Activated naive CD4-positive, alpha-beta T cell treated with anti-CD3 and anti-CD28 coated beads, Interleukin-2, amount 50 U/mL, for 72 hours (primary cell): ENCODE results near the gene TMPRSS7. TPM values are rescaled to one million over a fixed set of nuclear protein-coding genes. Genes with fewer than 3 reads are reported as not detected.
A peak's percentile ranks its signal among the peaks of the same experiment; 100 is the strongest.

ENCODE experiments used
- ATAC-seq, 2 donors: fragments of 150-1000 bp; cut with Tn5 transposase; 2 replicates each; pipeline ENCODE4 v1.10.0; 2021; ENCODE audit warnings: mild to moderate bottlenecking in 2 of 2, moderate library complexity in 2 of 2
- DNase-seq, 2 donors: peaks; one replicate each; pipeline ENCODE4 v3.0.0; 2021 to 2022; ENCODE audit warnings: low spot score in 2 of 2
- H3K27ac Mint-ChIP-seq, 2 donors: one replicate each; pipeline ENCODE4 v1.8.0; 2022; ENCODE audit warnings: mild to moderate bottlenecking in 2 of 2, mixed read lengths in 2 of 2
- H3K36me3 Mint-ChIP-seq, 2 donors: one replicate each; pipeline ENCODE4 v1.8.0; 2022; ENCODE audit warnings: mixed read lengths in 2 of 2
- H3K9me3 Mint-ChIP-seq, 2 donors: one replicate each; pipeline ENCODE4 v1.8.0; 2022; ENCODE audit warnings: mixed read lengths in 2 of 2
- total RNA-seq, 2 donors: library from RNA; stranded (reverse); gene quantifications; one replicate each; pipeline ENCODE4 v1.2.3, GENCODE V29; 2022

The TMPRSS7 gene
- total RNA-seq, 2 donors from 2014 or later = not detected

GRCh38 chr3:112005091-112005672, 29.4 kb upstream of the TMPRSS7 start:
- ATAC-seq (peak in 1 of 2 donors; percentile 13), DNase-seq (no peak)
- H3K36me3 Mint-ChIP-seq = no peaks in the 10 kb centered on the region
- no peaks in the 10 kb centered on the region for H3K9me3 Mint-ChIP-seq
- peak overlapping the region; percentile 0 to 12 for H3K27ac Mint-ChIP-seq

DNA sequence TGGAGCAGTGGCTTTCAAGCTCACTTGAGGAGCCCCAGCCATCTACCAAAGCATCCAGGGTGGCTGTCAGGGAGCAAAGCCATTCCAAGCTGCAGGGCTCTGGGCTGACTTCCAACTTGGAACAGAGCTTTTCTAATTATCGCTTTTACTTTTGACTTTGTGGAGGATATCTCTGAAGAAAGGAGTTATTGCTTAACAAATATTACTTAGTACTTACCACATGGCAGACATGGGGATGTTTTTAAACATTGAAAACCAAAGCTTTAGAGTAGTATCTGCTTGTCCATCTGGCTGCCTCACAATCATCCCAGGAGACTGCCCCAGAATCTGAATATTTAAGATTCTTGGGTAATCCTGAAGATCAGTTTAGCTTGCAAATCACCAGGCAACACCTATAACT, 26.9 kb upstream of the TMPRSS7 start:
- Mint-ChIP-seq H3K36me3 (no peaks in the 10 kb centered on the region), H3K27ac (no peak overlapping the region), H3K9me3 (no peaks in the 10 kb centered on the region)
- ATAC-seq (no peak), DNase-seq (no peak)

GRCh38 chr3:112009670-112010069, 24.9 kb upstream of the TMPRSS7 start:
- DNase-seq (no peak), ATAC-seq (no peak)
- no peak overlapping the region for H3K27ac Mint-ChIP-seq
- no peaks in the 10 kb centered on the region for H3K9me3 Mint-ChIP-seq
- no peaks in the 10 kb centered on the region for H3K36me3 Mint-ChIP-seq

DNA sequence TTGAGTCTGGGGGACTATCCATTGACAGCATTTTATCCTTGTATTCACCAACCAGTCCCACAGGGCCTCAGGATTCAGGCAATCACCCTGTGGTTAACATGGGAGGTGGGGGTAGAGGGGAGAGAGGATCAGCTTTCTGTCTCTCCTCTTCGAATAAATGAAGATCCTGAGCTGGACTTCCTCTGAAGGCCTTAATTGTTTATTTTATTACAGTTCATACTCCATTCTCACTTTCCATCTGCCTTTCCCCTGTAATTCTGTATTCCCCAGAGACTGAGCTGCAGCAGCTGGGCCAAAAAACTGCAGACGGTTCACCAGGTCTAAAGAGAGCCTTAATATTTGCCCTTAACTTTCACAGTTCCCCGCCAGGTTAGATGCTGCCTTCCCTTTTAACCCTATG, 23.9 kb upstream of the TMPRSS7 start:
- DNase-seq = no peak
- Mint-ChIP-seq H3K36me3 (no peaks in the 10 kb centered on the region), H3K27ac (no peak overlapping the region), H3K9me3 (no peaks in the 10 kb centered on the region)
- no peak for ATAC-seq

- DNase-seq (no peak), ATAC-seq (no peak)
- Mint-ChIP-seq H3K36me3 (no peaks in the 10 kb centered on the region), H3K9me3 (no peaks in the 10 kb centered on the region), H3K27ac (no peak overlapping the region)
Observed at GRCh38 chr3:112011376-112011940, 23.1 kb upstream of the TMPRSS7 start.

GRCh38 chr3:112012205-112012992, 22.1 kb upstream of the TMPRSS7 start:
- H3K36me3 Mint-ChIP-seq = no peaks in the 10 kb centered on the region
- no peak for DNase-seq
- no peak for ATAC-seq
- H3K27ac Mint-ChIP-seq = peak overlapping the region; percentile 1 to 69
- no peaks in the 10 kb centered on the region for H3K9me3 Mint-ChIP-seq

- ATAC-seq (peak; percentile 86 to 96), DNase-seq (peak; percentile 56 to 71)
- Mint-ChIP-seq H3K27ac (peak overlapping the region; percentile 1 to 69), H3K9me3 (no peaks in the 10 kb centered on the region), H3K36me3 (no peaks in the 10 kb centered on the region)
Observed at GRCh38 chr3:112013058-112013783, 21.3 kb upstream of the TMPRSS7 start.

DNA sequence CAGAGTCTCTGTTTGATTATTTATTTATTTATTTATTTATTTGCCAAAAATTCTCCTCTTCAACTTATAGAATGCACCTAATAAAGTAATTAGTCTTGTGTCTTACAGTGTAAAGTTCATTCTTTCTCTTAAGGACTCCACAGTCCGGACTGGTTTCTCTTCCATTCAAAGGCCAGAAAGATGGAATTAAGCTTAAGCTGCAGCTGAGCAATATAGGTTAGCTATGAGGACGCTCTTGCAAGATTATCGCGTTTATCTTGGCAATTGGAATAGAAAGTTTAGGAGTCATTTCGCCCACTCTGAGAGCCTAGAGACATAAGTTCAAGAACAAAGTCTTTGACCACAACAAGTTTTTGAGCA, 20.8 kb upstream of the TMPRSS7 start:
- DNase-seq (no peak), ATAC-seq (peak; percentile 17 to 39)
- no peak overlapping the region for H3K27ac Mint-ChIP-seq
- H3K36me3 Mint-ChIP-seq = no peaks in the 10 kb centered on the region
- no peaks in the 10 kb centered on the region for H3K9me3 Mint-ChIP-seq

DNA sequence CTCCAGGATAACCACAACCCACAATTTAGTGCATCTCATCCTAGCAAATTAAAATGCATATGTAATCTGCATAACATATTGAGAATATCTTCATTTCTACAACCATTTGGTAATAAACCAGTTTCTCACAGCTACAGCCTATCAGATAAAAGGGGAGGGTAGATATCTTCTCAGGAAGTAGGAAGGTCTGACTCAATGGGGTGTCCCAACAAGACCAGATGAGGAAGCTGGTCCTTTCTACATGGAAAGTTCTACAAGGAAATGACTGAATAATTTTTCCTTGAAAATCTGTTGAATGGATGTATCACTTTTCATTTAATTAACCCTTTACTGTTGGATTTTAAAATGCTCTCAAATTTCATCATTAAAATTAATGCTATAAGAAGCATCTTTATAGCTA, 17.4 kb upstream of the TMPRSS7 start:
- Mint-ChIP-seq H3K27ac (no peak overlapping the region), H3K36me3 (no peaks in the 10 kb centered on the region), H3K9me3 (no peaks in the 10 kb centered on the region)
- no peak for DNase-seq
- ATAC-seq = no peak

DNA sequence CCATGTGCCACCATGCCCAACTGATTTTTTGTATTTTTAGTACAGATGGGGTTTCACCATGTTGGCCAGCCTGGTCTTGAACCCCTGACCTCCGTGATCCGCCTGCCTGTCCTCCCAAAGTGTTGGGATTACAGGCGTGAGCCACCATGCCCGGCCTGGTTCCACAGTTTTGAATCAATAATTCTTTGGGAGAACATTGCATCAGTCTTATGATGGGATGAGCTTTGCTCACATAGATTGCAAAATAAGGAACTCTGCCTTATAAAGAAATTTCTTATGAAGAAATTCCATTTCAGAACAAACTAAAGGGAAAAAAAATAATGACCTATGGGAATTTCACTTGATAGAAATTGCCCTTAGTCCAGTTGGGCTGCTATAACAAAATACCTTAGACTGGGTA, 15.8 kb upstream of the TMPRSS7 start:
- ATAC-seq (no peak), DNase-seq (no peak)
- Mint-ChIP-seq H3K27ac (no peak overlapping the region), H3K9me3 (no peaks in the 10 kb centered on the region), H3K36me3 (no peaks in the 10 kb centered on the region)

- Mint-ChIP-seq H3K27ac (no peak overlapping the region), H3K9me3 (no peaks in the 10 kb centered on the region), H3K36me3 (no peaks in the 10 kb centered on the region)
- DNase-seq (no peak), ATAC-seq (no peak)
Observed at GRCh38 chr3:112019716-112020115, 14.8 kb upstream of the TMPRSS7 start.

- DNase-seq (no peak), ATAC-seq (no peak)
- Mint-ChIP-seq H3K9me3 (no peaks in the 10 kb centered on the region), H3K27ac (no peak overlapping the region), H3K36me3 (no peaks in the 10 kb centered on the region)
Observed at GRCh38 chr3:112020674-112021085, 13.9 kb upstream of the TMPRSS7 start.

DNA sequence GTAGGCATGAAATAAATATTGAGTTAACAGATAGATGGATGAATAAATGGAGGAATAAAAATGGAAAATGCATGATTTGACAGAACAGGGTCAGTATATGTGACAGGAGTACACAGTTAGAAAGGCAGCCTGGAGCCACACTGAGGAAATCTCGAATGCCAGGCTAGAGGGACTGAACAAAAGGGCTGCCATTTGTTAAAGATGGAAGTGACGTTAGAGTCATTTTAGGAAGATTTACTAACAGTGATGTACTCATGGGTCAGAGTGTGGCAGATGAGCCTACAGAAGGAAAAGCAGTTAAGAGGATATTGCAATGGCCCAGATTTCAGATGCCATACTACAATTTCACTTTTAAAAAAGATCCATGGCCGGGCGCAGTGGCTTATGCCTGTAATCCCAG, 7.4 kb upstream of the TMPRSS7 start:
- DNase-seq = no peak
- ATAC-seq = no peak
- H3K9me3 Mint-ChIP-seq = no peaks in the 10 kb centered on the region

GRCh38 chr3:112027826-112028225, 6.7 kb upstream of the TMPRSS7 start:
- no peaks in the 10 kb centered on the region for H3K36me3 Mint-ChIP-seq
- no peaks in the 10 kb centered on the region for H3K9me3 Mint-ChIP-seq
- DNase-seq = no peak
- H3K27ac Mint-ChIP-seq = no peak overlapping the region
- no peak for ATAC-seq

More for the DNA sequence above, 7.4 kb upstream of the TMPRSS7 start:
- Mint-ChIP-seq H3K27ac (no peak overlapping the region), H3K36me3 (no peaks in the 10 kb centered on the region)

DNA sequence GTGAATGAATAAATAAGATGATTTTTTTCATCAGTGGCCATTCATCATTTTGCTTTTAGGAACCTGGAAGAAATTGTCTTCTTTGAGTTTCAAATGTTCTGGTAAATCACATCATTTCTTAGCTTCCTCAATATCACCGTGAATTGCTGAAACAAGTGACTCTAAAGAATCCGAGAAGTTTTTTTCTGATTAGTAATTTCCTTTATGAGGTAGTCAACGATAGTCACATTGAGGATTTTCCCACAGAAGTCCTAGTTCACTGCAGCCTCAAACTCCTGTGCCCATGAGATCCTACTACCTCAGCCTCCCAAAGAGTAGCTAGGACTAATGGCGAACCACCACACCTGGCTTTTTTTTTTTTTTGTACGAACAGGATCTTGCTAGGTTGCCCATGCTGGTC, 3.6 kb upstream of the TMPRSS7 start:
- Mint-ChIP-seq H3K9me3 (no peaks in the 10 kb centered on the region), H3K36me3 (no peaks in the 10 kb centered on the region), H3K27ac (no peak overlapping the region)
- ATAC-seq (no peak), DNase-seq (no peak)

DNA sequence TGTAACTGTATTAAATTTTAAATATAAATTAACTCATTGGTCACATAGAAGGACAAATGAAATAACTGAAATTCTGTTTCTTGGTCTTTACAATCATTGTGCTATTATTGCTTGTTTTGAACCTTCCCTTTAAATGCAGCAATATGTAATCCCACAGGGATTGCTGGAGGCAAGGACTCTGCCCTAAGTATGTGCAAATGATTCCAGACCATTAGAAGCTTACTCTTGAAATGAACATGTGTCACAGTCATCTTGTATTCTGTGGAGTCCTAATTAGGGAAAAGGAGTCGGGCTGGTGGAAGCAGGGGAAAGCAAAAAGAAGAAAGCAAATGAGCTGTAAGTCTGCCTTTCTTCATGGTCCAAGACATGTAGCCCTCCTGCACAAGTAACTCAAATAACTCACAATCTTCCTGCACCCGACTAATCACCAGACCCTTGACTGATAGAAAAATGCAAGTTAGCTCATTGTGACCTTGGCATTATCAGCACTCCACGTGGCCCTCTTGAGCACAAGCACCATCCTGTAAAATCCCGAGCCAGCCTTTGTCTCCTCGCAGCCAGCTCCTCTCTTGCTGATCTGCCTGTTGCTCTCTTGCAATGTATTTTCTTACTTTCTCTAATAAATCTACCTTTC, 2.3 kb upstream of the TMPRSS7 start:
- ATAC-seq = no peak

GRCh38 chr3:112035241-112035640, 705 bp downstream of the TMPRSS7 start:
- H3K27ac Mint-ChIP-seq = no peak overlapping the region
- ATAC-seq (no peak), DNase-seq (no peak)
- no peaks in the 10 kb centered on the region for H3K36me3 Mint-ChIP-seq
- H3K9me3 Mint-ChIP-seq = no peaks in the 10 kb centered on the region

More for the DNA sequence above, 2.3 kb upstream of the TMPRSS7 start:
- Mint-ChIP-seq H3K9me3 (no peaks in the 10 kb centered on the region), H3K27ac (no peak overlapping the region), H3K36me3 (no peaks in the 10 kb centered on the region)
- DNase-seq = no peak
